WERI-Rb-1 (cell line): ENCODE measurements around the gene LPAR3.

Source experiments
- DNase-seq: peaks from one replicate; pipeline ENCODE4 v3.0.0-alpha.2; 2020
- H3K27ac ChIP-seq: fragments of 250-450 bp; sonication (Bioruptor Pico); 2 replicates; pipeline ENCODE4 v1.5.1; 2020; ENCODE audit warnings: mild to moderate bottlenecking, moderate library complexity
- H3K27me3 ChIP-seq: fragments of 250-450 bp; sonication (Bioruptor Pico); 2 replicates; pipeline ENCODE4 v1.5.1; 2021; ENCODE audit warnings: mild to moderate bottlenecking, low read depth, moderate library complexity; ENCODE audit not compliant: insufficient read depth, severe bottlenecking
- H3K36me3 ChIP-seq: fragments of 250-450 bp; sonication (Bioruptor Pico); 2 replicates; pipeline ENCODE4 v1.5.1; 2020; ENCODE audit warnings: mild to moderate bottlenecking, moderate library complexity
- H3K4me3 ChIP-seq: 2 replicates; pipeline ENCODE4 v1.5.1; 2011; ENCODE audit warnings: low read depth, mild to moderate bottlenecking, control low read depth, low read length
- H3K9me3 ChIP-seq: fragments of 250-450 bp; sonication (Bioruptor Pico); 2 replicates; pipeline ENCODE4 v1.5.1; 2021; ENCODE audit warnings: mild to moderate bottlenecking, moderate library complexity; ENCODE audit not compliant: severe bottlenecking
- TF ChIP-seq, protein P1 (sequence below): IDR thresholded peaks from 2 replicates; pipeline ENCODE4 v1.5.1; 2011; ENCODE audit warnings: low read depth, mild to moderate bottlenecking, control low read depth, inconsistent platforms, low read length

Gene LPAR3

DNA sequence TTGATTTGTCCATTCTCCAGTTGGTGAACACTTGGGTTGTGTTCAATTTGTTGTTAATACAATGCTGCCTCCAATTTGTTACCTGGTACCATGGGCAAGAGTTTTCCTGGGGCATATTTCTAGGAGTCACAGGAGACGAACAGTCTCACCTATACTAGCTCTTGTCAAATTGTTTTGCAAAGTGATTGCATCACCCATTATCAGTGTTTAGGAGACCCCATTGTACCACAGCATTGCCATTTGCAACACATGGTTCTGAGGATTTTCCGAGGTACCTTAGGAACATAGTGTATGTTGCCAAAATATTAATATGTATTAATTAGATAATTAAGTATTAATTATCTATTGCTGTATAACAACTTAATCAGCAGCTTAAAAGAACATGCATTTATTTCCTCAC is 97.8 kb downstream of the LPAR3 start:
- Histone ChIP-seq H3K36me3 (no peaks in the 10 kb centered on the region), H3K9me3 (no peaks in the 10 kb centered on the region), H3K27ac (no peak overlapping the region), H3K4me3 (no peak overlapping the region), H3K27me3 (no peaks in the 10 kb centered on the region)
- TF ChIP-seq, protein P1, sequence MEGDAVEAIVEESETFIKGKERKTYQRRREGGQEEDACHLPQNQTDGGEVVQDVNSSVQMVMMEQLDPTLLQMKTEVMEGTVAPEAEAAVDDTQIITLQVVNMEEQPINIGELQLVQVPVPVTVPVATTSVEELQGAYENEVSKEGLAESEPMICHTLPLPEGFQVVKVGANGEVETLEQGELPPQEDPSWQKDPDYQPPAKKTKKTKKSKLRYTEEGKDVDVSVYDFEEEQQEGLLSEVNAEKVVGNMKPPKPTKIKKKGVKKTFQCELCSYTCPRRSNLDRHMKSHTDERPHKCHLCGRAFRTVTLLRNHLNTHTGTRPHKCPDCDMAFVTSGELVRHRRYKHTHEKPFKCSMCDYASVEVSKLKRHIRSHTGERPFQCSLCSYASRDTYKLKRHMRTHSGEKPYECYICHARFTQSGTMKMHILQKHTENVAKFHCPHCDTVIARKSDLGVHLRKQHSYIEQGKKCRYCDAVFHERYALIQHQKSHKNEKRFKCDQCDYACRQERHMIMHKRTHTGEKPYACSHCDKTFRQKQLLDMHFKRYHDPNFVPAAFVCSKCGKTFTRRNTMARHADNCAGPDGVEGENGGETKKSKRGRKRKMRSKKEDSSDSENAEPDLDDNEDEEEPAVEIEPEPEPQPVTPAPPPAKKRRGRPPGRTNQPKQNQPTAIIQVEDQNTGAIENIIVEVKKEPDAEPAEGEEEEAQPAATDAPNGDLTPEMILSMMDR = no peak
- DNase-seq = no peak

DNA sequence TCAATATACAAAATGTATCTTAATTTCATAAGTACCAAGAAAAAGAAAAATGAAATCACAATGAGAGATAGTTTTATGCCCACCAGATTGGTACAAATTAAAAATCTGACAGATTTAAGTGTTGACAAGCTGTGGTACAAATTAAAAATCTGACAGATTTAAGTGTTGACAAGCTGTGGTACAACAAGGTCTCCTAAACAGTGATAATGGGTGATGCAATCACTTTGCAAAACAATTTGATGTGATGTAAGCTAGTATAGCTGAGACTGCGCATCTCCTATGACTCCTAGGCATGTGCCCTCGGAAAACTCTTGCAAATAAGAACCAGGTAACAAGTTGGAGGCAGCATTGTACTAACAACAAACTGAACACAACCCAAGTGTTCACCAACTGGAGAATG is 100.6 kb downstream of the LPAR3 start:
- no peaks in the 10 kb centered on the region for H3K36me3 ChIP-seq
- no peaks in the 10 kb centered on the region for H3K9me3 ChIP-seq
- DNase-seq = no peak
- TF ChIP-seq, protein P1 = no peak
- H3K27ac ChIP-seq = no peak overlapping the region
- H3K4me3 ChIP-seq = no peak overlapping the region
- H3K27me3 ChIP-seq = no peaks in the 10 kb centered on the region

DNA sequence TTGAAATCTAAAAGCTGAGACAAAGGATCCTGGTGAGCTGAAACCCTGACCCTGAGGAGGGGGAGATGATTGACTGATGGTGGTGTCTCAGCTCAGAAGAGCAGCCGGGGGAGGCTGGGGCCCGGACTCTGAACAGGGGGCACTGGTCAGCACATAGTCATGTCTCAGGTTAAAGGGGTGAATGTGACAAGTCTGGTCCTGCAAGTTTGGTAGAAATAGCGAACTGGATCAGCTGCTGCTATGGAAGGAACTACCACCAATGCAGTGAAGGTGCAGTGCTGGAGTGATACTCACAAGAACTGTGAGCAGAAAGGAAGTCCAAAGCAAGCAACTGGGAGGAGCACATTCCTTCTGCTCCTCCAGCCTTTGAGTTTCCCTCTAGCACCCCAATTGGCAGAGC is 104.0 kb downstream of the LPAR3 start:
- H3K27ac ChIP-seq = no peak overlapping the region
- TF ChIP-seq, protein P1 = no peak
- H3K27me3 ChIP-seq = no peaks in the 10 kb centered on the region
- H3K4me3 ChIP-seq = no peak overlapping the region
- no peaks in the 10 kb centered on the region for H3K9me3 ChIP-seq
- no peak for DNase-seq
- no peaks in the 10 kb centered on the region for H3K36me3 ChIP-seq

DNA sequence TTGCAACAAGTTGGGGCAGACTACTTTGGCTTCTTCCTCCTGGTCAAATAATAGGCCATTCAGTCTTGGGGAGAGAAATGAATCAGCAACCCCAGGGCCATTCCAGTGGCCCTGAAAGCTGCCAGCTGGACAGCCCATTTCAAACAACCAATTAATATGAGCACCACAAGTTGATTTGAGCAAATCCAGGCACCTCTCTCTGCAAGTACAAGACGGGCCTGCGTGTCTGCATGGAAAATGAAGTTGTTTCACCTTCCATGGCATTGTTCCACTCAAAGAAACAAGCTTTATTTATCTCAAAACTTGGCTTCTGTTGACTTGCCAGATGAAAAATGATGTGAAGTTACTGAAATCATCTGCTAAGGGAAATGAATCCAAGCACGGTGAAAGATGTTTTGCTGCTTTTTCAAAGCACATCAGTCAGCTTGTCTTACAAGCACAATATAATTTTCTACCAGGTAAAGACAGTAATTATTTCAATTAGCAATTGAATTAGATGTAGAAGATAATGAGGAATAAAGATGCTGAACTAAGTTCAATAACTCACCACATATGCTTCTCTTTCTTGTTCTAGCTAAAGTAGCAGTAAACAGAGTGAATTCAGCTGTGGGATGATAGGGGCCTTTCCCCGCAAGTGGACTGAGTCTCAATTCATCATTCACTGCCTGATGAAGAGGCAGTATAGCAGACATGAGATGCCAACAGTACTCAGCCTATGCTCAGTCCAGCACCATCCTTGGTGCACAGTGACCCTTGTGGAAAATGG is 107.6 kb downstream of the LPAR3 start:
- H3K27ac ChIP-seq = no peak overlapping the region
- H3K27me3 ChIP-seq = no peaks in the 10 kb centered on the region
- H3K4me3 ChIP-seq = no peak overlapping the region
- TF ChIP-seq, protein P1 = no peak
- DNase-seq = no peak
- H3K9me3 ChIP-seq = no peaks in the 10 kb centered on the region
- H3K36me3 ChIP-seq = no peaks in the 10 kb centered on the region

DNA sequence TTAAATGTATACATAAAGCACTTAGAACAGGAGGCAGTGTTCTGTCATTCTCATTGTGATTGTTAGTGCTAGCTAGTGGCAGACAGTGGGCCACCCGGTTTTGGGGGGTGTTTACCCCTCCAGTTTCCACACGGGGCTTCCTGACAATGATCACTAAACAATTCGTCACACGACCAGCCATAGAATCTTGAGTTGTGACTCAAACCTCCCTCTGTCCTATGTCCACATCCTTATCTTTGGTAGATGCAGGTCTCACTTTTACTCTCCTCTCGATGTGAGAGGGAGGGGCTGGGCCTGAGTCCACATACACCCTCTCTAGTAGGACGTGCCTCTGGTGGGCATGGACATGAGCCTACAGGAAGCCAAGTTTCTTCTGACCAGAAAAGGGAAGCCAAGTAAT is 110.1 kb downstream of the LPAR3 start:
- no peaks in the 10 kb centered on the region for H3K36me3 ChIP-seq
- no peak for DNase-seq
- no peak overlapping the region for H3K27ac ChIP-seq
- H3K4me3 ChIP-seq = no peak overlapping the region
- TF ChIP-seq, protein P1 = no peak
- H3K9me3 ChIP-seq = no peaks in the 10 kb centered on the region
- H3K27me3 ChIP-seq = no peaks in the 10 kb centered on the region
